HFFc6 (cell line): Measurements from ENCODE around the gene ITGB8. TPM values are rescaled to one million over a fixed set of nuclear protein-coding genes. Genes with fewer than 3 reads are reported as not detected.

Experiments
- DNase-seq: peaks from one replicate; pipeline ENCODE4 v3.0.0-alpha.2; 2018
- H3K27ac Mint-ChIP-seq: 2 replicates; pipeline ENCODE4 v1.8.0; 2020; ENCODE audit warnings: mild to moderate bottlenecking, mixed read lengths
- H3K27me3 Mint-ChIP-seq: 2 replicates; pipeline ENCODE4 v1.8.0; 2021; ENCODE audit warnings: mild to moderate bottlenecking, moderate library complexity, mixed read lengths; ENCODE audit not compliant: insufficient read depth
- H3K36me3 Mint-ChIP-seq: 2 replicates; pipeline ENCODE4 v1.8.0; 2021; ENCODE audit warnings: low read depth, mixed read lengths
- H3K4me1 Mint-ChIP-seq: 2 replicates; pipeline ENCODE4 v1.8.0; 2020; ENCODE audit warnings: low read depth, mixed read lengths
- H3K4me3 Mint-ChIP-seq: 2 replicates; pipeline ENCODE4 v1.8.0; 2020; ENCODE audit warnings: mild to moderate bottlenecking, moderate library complexity, mixed read lengths
- H3K9me3 Mint-ChIP-seq: 2 replicates; pipeline ENCODE4 v1.8.0; 2020; ENCODE audit warnings: mild to moderate bottlenecking, mixed read lengths
- CTCF ChIP-seq: fragments of 200-600 bp; sonication (generic); IDR thresholded peaks from 2 replicates; pipeline ENCODE4 v1.5.0; 2021; ENCODE audit warnings: antibody characterized with exemption, mild to moderate bottlenecking
- total RNA-seq, 6 experiments: library from RNA; stranded (reverse); fragmentation: NEBNext Ultra II Directional; extraction: Animal tissue kit (Norgen Biotek cat#: 25700); gene quantifications; 2 replicates in 1 of 6; 3 replicates in 5 of 6; pipeline ENCODE4 v1.2.3, GENCODE V29; 2021

ITGB8 gene
- total RNA-seq, 6 experiments from 2014 or later = not detected

DNA sequence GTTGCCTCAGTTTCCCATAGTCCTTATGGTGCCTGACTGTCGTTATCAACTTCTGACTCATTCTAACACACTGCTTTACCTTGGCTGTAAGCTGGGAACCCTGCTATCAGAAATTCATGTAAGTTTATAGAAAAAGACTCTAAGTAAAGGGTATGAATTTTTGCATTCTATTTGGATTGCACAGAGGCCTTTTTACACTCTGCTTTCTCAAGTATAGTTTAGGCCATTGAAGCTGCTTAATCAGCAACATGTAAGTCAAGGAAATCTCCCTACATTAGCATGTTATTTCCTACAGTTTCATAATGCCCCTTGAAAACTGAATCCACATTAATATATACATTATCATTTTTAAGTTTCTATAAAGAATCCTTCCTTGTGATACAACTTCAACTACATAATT, 17.1 kb upstream of the ITGB8 start:
- no peaks in the 10 kb centered on the region; the same call in 1 of the 2 replicates for H3K9me3 Mint-ChIP-seq
- H3K4me3 Mint-ChIP-seq = no peak overlapping the region
- no peaks in the 10 kb centered on the region; the same call in 1 of the 2 replicates for H3K27me3 Mint-ChIP-seq
- no peak for DNase-seq
- H3K27ac Mint-ChIP-seq = no peak overlapping the region
- no peaks in the 10 kb centered on the region for H3K4me1 Mint-ChIP-seq
- no peaks in the 10 kb centered on the region for H3K36me3 Mint-ChIP-seq
- TF ChIP-seq CTCF = no peak

- DNase-seq = no peak
- Mint-ChIP-seq H3K36me3 (no peaks in the 10 kb centered on the region), H3K4me3 (no peak overlapping the region), H3K27me3 (no peaks in the 10 kb centered on the region; the same call in 1 of the 2 replicates), H3K4me1 (no peaks in the 10 kb centered on the region), H3K27ac (no peak overlapping the region), H3K9me3 (no peaks in the 10 kb centered on the region; the same call in 1 of the 2 replicates)
- TF ChIP-seq CTCF = no peak
Measured at GRCh38 chr7:20314198-20314597, 16.5 kb upstream of the ITGB8 start.

- TF ChIP-seq CTCF = no peak
- Mint-ChIP-seq H3K4me1 (no peaks in the 10 kb centered on the region), H3K4me3 (no peak overlapping the region), H3K27ac (no peak overlapping the region), H3K27me3 (no peaks in the 10 kb centered on the region; the same call in 1 of the 2 replicates), H3K9me3 (no peaks in the 10 kb centered on the region; the same call in 1 of the 2 replicates), H3K36me3 (no peaks in the 10 kb centered on the region)
- no peak for DNase-seq
Measured at GRCh38 chr7:20316706-20317105, 14.0 kb upstream of the ITGB8 start.

GRCh38 chr7:20317413-20317812, 13.3 kb upstream of the ITGB8 start:
- no peak for TF ChIP-seq CTCF
- Mint-ChIP-seq H3K27me3 (no peaks in the 10 kb centered on the region; the same call in 1 of the 2 replicates), H3K4me1 (no peaks in the 10 kb centered on the region), H3K4me3 (no peak overlapping the region), H3K36me3 (no peaks in the 10 kb centered on the region), H3K27ac (no peak overlapping the region), H3K9me3 (no peaks in the 10 kb centered on the region; the same call in 1 of the 2 replicates)
- no peak for DNase-seq

- Mint-ChIP-seq H3K36me3 (no peaks in the 10 kb centered on the region), H3K4me1 (no peaks in the 10 kb centered on the region), H3K27ac (no peak overlapping the region)
Measured at GRCh38 chr7:20318933-20319332, 11.8 kb upstream of the ITGB8 start.

More at GRCh38 chr7:20318933-20319332, 11.8 kb upstream of the ITGB8 start:
- no peak overlapping the region for H3K4me3 Mint-ChIP-seq
- no peaks in the 10 kb centered on the region; the same call in 1 of the 2 replicates for H3K27me3 Mint-ChIP-seq
- H3K9me3 Mint-ChIP-seq = no peaks in the 10 kb centered on the region; the same call in 1 of the 2 replicates
- DNase-seq = no peak
- no peak for TF ChIP-seq CTCF
